Smooth muscle cell (in vitro differentiated cells): ENCODE results near the gene FANCD2. TPM values are rescaled to one million over a fixed set of nuclear protein-coding genes. Genes with fewer than 3 reads are reported as not detected.
"Not testable (repeated sequence)": the region's sequence is repeated elsewhere in the genome, so short reads cannot be mapped to it uniquely, and the experiment has no call there.

Experiments
- DNase-seq: peaks from one replicate; lab custom pipeline; 2025; ENCODE audit not compliant: unreplicated experiment; lab: John Stamatoyannopoulos, UW
- H2AFZ ChIP-seq: fragments of 200-600 bp; sonication (generic); 2 replicates; pipeline ENCODE4 v1.6.0; 2016; ENCODE audit warnings: antibody characterized with exemption, low read depth, mild to moderate bottlenecking
- H3F3A ChIP-seq: fragments of 200-600 bp; sonication (generic); 2 replicates; pipeline ENCODE4 v1.6.0; 2017; ENCODE audit warnings: antibody characterized with exemption, low read depth
- H3K27ac ChIP-seq: fragments of 200-600 bp; sonication (generic); 2 replicates; pipeline ENCODE4 v1.5.1; 2016; ENCODE audit warnings: low read depth, mild to moderate bottlenecking
- H3K27me3 ChIP-seq: fragments of 200-600 bp; sonication (generic); 2 replicates; pipeline ENCODE4 v1.6.1; 2016; ENCODE audit warnings: low read depth, mild to moderate bottlenecking
- H3K36me3 ChIP-seq: fragments of 200-600 bp; sonication (generic); 2 replicates; pipeline ENCODE4 v1.5.1; 2016; ENCODE audit warnings: low read depth
- H3K4me1 ChIP-seq: fragments of 200-600 bp; sonication (generic); 2 replicates; pipeline ENCODE4 v1.5.1; 2016; ENCODE audit warnings: low read depth
- H3K4me2 ChIP-seq: fragments of 200-600 bp; sonication (generic); 2 replicates; pipeline ENCODE4 v1.6.0; 2016; ENCODE audit warnings: mild to moderate bottlenecking
- H3K4me3 ChIP-seq: fragments of 200-600 bp; sonication (generic); 2 replicates; pipeline ENCODE4 v1.5.1; 2016; ENCODE audit warnings: mild to moderate bottlenecking
- H3K79me2 ChIP-seq: fragments of 200-600 bp; sonication (generic); 2 replicates; pipeline ENCODE4 v1.6.0; 2016; ENCODE audit warnings: low read depth, mild to moderate bottlenecking
- H3K9ac ChIP-seq: fragments of 200-600 bp; sonication (generic); 2 replicates; pipeline ENCODE4 v1.6.0; 2016; ENCODE audit warnings: low read depth
- H3K9me3 ChIP-seq: fragments of 200-600 bp; sonication (generic); replicated peaks from 2 replicates; pipeline ENCODE4 v1.5.1; 2016; ENCODE audit warnings: low read depth
- H4K20me1 ChIP-seq: fragments of 200-600 bp; sonication (generic); 2 replicates; pipeline ENCODE4 v1.6.0; 2016; ENCODE audit warnings: low read depth
- WGBS: methylation state at CpG from one replicate; pipeline ENCODE4 v1.1.7; 2016; ENCODE audit warnings: low lambda C conversion rate; 5-methylcytosine and 5-hydroxymethylcytosine counted together
- polyA plus RNA-seq: library from polyadenylated mRNA; unstranded; fragments of >200 nt; fragmentation: Nextera tagmentation; extraction: Ambion mirVana; gene quantifications from 2 replicates; pipeline ENCODE4 v1.2.1, GENCODE V29; 2016
- total RNA-seq: library from RNA; depleted of rRNA; stranded (reverse); fragments of >200 nt; gene quantifications from 2 replicates; pipeline ENCODE4 v1.2.3, GENCODE V29; 2014
- TF ChIP-seq, protein P1 (sequence below): fragments of 200-600 bp; sonication (generic); IDR thresholded peaks from 2 replicates; pipeline ENCODE4 v1.5.1; 2017; ENCODE audit warnings: borderline replicate concordance, mild to moderate bottlenecking, antibody characterized with exemption; ENCODE audit not compliant: insufficient read depth, poor library complexity, severe bottlenecking

FANCD2 gene
- total and polyA plus RNA-seq, 2 experiments from 2014 or later, result 4.4 to 7.6 TPM

DNA sequence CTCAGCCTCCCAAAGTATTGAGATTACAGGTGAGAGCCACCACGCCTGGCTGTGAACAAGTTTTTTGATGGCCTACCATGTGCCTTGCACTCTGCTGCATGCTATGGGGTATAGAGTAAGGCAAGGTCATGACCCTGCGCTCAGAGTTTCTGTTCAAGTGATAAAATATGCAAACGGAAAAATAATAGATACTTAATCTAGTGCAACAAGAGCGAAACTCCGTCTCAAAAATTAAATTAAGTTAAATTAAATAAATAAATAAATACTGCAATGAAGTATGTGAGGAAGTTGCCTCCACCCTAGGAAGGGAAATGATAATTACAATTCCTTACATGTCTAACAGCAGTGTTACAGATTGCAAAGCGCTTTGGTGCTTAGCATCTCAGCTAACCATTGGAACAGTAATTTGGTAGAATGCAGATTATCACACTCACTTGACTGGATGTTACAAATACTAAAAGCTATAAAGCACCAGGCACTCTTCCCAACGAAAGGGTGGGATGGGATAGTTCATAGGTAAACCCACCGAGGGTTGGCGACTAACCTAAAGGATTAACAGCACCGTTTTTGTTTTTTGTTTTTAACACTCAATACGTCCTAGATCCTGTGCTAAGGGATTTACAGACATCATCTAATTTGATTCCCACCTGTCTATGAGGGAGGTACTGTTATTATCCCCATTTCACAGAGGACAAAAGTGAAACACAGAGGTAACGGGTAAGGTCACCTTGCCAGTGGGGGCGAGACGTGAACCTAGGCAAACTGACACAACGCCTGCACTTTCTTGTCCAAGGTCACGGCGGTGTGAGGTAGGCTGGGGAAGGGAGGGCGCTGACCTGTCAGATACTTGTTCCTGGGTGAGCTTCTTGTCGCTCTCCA lies 793 bp upstream of the FANCD2 start:
- whole genome bisulfite sequencing, result 43% methylated on average over 19 of the region's 19 CpGs
- peaks cover 3% of the 10 kb centered on the region for H3K36me3 ChIP-seq

DNA sequence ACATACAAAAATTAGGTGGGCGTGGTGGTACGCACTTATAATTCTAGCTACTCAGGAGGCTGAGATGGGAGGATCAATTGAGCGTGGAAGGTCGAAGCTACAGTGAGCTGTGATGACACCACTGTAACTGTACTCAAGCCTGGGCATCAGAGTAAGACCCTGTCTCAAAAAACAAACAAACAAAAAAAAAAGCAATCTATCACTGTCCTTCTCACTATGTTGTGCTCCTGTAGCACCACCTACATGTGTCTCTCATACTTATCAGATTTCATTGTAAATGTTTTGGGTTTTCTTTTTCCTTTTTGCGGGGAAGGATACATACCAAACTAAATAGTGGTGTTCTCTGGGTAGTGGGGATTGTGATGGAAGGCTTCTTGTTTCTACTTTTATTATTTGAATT lies 14.8 kb downstream of the FANCD2 start:
- no peak overlapping the region for H3K4me2 ChIP-seq
- no peaks in the 10 kb centered on the region for H4K20me1 ChIP-seq
- no peaks in the 10 kb centered on the region for H3K79me2 ChIP-seq
- no peaks in the 10 kb centered on the region for H3K9me3 ChIP-seq
- TF ChIP-seq, protein P1, sequence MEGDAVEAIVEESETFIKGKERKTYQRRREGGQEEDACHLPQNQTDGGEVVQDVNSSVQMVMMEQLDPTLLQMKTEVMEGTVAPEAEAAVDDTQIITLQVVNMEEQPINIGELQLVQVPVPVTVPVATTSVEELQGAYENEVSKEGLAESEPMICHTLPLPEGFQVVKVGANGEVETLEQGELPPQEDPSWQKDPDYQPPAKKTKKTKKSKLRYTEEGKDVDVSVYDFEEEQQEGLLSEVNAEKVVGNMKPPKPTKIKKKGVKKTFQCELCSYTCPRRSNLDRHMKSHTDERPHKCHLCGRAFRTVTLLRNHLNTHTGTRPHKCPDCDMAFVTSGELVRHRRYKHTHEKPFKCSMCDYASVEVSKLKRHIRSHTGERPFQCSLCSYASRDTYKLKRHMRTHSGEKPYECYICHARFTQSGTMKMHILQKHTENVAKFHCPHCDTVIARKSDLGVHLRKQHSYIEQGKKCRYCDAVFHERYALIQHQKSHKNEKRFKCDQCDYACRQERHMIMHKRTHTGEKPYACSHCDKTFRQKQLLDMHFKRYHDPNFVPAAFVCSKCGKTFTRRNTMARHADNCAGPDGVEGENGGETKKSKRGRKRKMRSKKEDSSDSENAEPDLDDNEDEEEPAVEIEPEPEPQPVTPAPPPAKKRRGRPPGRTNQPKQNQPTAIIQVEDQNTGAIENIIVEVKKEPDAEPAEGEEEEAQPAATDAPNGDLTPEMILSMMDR, result no peak
- no peak for DNase-seq
- no peak overlapping the region for H3K9ac ChIP-seq
- H3F3A ChIP-seq, result no peaks in the 10 kb centered on the region
- H3K4me3 ChIP-seq, result no peak overlapping the region
- H3K27ac ChIP-seq, result no peak overlapping the region
- whole genome bisulfite sequencing, result 100% methylated on average over 5 of the region's 5 CpGs
- no peak overlapping the region for H2AFZ ChIP-seq
- no peaks in the 10 kb centered on the region for H3K36me3 ChIP-seq
- H3K4me1 ChIP-seq, result no peaks in the 10 kb centered on the region
- no peaks in the 10 kb centered on the region for H3K27me3 ChIP-seq

More for the DNA sequence above, 793 bp upstream of the FANCD2 start:
- Histone ChIP-seq H3K9ac (peak overlapping the region; percentile 87), H2AFZ (peak overlapping the region; percentile 98), H3K4me1 (peaks cover 15% of the 10 kb centered on the region), H4K20me1 (peaks cover 8% of the 10 kb centered on the region), H3K27me3 (no peaks in the 10 kb centered on the region), H3K79me2 (peaks cover 12% of the 10 kb centered on the region), H3F3A (no peaks in the 10 kb centered on the region), H3K9me3 (no peaks in the 10 kb centered on the region), H3K27ac (peak overlapping the region; percentile 78), H3K4me2 (peak overlapping the region; percentile 100), H3K4me3 (peak overlapping the region; percentile 85)
- TF ChIP-seq, protein P1, result no peak
- no peak for DNase-seq

DNA sequence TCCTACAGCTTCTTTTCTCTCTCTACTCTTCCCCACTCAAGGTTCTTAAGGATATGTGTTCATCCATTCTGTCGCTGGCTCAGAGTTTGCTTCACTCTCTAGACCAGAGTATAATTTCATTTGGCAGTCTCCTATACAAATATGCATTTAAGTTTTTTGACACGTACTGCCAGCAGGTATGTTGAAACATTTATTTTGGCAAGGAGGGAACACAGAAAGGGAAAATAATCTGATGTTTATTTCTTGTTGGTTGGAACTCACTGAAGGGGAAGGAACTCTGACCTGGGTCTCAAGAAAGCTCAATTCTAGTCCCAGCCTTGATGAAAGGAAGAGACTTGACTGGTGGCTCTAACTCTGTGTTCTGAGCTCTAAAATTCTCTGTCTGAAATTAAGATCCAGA lies 21.6 kb downstream of the FANCD2 start:
- TF ChIP-seq, protein P1, result no peak
- H3F3A ChIP-seq, result no peaks in the 10 kb centered on the region
- WGBS, result 73% methylated on average over 2 of the region's 2 CpGs

DNA sequence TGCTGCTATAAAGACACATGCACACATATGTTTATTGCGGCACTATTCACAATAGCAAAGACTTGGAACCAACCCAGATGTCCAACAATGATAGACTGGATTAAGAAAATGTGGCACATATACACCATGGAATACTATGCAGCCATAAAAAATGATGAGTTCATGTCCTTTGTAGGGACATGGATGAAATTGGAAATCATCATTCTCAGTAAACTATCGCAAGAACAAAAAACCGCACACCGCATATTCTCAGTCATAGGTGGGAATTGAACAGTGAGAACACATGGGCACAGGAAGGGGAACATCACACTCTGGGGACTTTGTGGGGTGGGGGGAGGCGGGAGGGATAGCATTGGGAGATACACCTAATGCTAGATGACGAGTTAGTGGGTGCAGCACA lies 26.8 kb downstream of the FANCD2 start:
- not testable (repeated sequence) for H3K4me1 ChIP-seq, H3K36me3 ChIP-seq, DNase-seq, H3K79me2 ChIP-seq, H3K4me3 ChIP-seq, H3K4me2 ChIP-seq, H3K27me3 ChIP-seq, H2AFZ ChIP-seq, H3K27ac ChIP-seq, H4K20me1 ChIP-seq, H3K9me3 ChIP-seq, H3F3A ChIP-seq, H3K9ac ChIP-seq
- 98% methylated on average over 5 of the region's 6 CpGs for WGBS

More for the DNA sequence above, 21.6 kb downstream of the FANCD2 start:
- no peak overlapping the region for H3K27ac ChIP-seq
- no peak for DNase-seq
- H3K9ac ChIP-seq, result no peak overlapping the region
- H3K4me3 ChIP-seq, result no peak overlapping the region
- no peaks in the 10 kb centered on the region for H3K9me3 ChIP-seq
- H3K4me2 ChIP-seq, result no peak overlapping the region
- no peaks in the 10 kb centered on the region for H3K4me1 ChIP-seq
- H2AFZ ChIP-seq, result no peak overlapping the region
- no peaks in the 10 kb centered on the region for H3K27me3 ChIP-seq
- H3K36me3 ChIP-seq, result no peaks in the 10 kb centered on the region
- no peaks in the 10 kb centered on the region for H3K79me2 ChIP-seq
- H4K20me1 ChIP-seq, result no peaks in the 10 kb centered on the region
